ENCODE results near the gene BTN3A1.

BTN3A1 gene

DNA sequence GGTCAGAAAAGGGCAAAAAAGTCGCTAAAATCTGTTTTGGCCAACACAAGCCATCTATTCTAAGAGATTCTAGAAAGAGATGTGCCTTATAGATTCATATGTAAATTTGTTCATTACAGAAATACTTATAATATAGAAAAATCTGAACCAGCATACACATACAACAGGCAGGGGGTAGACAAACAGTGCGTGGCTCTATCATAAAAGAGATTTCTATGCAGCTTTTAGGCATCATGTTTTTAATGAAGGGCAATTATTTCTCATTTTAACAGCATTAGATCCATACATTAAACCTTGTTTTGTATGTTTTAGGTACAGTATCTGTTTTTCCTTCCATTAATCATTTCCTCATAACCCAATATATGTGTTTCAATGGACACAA, 38.9 kb downstream of the BTN3A1 start:
- no peak for DNase-seq (ENCODE audit: low read depth)
- peak overlapping the region; percentile 82 for H3K4me3 ChIP-seq (ENCODE audit: low read depth, low read length)
- TF ChIP-seq, protein P1, sequence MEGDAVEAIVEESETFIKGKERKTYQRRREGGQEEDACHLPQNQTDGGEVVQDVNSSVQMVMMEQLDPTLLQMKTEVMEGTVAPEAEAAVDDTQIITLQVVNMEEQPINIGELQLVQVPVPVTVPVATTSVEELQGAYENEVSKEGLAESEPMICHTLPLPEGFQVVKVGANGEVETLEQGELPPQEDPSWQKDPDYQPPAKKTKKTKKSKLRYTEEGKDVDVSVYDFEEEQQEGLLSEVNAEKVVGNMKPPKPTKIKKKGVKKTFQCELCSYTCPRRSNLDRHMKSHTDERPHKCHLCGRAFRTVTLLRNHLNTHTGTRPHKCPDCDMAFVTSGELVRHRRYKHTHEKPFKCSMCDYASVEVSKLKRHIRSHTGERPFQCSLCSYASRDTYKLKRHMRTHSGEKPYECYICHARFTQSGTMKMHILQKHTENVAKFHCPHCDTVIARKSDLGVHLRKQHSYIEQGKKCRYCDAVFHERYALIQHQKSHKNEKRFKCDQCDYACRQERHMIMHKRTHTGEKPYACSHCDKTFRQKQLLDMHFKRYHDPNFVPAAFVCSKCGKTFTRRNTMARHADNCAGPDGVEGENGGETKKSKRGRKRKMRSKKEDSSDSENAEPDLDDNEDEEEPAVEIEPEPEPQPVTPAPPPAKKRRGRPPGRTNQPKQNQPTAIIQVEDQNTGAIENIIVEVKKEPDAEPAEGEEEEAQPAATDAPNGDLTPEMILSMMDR (IDR thresholded peaks at IDR 0.05; ENCODE audit: control insufficient read depth, extremely low read depth, insufficient read depth): no peak

DNA sequence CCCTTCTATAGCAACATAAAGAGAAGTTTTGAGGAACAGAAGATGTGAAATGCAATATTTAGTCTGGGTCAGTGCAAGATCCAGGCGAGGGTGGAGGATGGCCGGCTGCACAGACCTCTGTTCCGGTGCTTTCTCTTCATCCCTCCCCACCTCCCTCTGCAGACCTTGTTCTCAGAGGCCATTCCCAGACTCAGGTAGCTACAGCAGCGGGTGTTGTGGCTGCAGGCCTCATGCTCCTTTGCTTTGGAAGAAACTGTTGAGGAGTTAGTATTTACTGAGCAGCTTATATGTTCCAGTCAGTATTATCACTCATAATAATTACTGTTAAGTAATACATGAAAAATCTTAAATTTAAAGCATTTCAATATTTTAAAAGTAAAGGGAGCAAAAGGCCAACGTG, 39.9 kb downstream of the BTN3A1 start:
- H3K4me3 ChIP-seq (ENCODE audit: low read depth, low read length): no peak overlapping the region

DNA sequence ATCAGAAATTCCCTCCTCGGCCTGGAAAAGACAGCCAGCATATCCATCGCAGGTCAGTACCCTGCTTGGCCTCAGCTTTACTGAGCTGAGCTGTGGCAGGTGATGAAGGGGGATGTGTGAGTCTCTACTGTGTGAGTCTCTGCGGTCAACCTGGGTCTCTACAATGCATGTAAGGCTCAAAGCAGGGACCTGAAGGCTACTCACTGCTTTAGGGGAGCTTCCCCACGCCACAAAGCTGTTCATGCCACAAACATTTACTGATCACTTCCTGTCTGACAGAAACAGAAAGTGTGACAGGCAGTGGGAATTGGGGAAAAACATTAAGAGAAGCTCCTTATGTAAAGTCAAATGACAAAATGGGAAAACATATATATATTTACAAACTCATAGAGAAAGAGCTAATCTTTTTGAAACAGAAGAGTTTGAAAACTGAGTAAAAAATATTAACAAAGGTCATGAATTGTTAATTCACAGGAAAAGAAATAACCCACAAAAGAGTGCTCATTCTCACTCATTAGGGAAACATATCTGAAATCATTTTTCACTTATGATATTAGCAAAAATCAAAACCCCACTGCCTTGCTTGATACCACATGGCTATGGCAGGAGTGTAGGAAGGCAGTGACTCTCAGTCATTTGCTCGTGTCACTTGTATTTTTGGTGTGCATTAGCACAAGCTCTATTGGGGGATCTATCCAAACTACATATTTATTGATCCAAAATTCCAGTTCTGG, 44.0 kb downstream of the BTN3A1 start:
- H3K4me3 ChIP-seq (ENCODE audit: low read depth, low read length): no peak overlapping the region
- TF ChIP-seq, protein P1 (IDR thresholded peaks at IDR 0.05; ENCODE audit: control insufficient read depth, extremely low read depth, insufficient read depth): no peak
- DNase-seq (ENCODE audit: low read depth): no peak

More for the DNA sequence above, 39.9 kb downstream of the BTN3A1 start:
- DNase-seq (ENCODE audit: low read depth): no peak
- TF ChIP-seq, protein P1 (IDR thresholded peaks at IDR 0.05; ENCODE audit: control insufficient read depth, extremely low read depth, insufficient read depth): no peak

DNA sequence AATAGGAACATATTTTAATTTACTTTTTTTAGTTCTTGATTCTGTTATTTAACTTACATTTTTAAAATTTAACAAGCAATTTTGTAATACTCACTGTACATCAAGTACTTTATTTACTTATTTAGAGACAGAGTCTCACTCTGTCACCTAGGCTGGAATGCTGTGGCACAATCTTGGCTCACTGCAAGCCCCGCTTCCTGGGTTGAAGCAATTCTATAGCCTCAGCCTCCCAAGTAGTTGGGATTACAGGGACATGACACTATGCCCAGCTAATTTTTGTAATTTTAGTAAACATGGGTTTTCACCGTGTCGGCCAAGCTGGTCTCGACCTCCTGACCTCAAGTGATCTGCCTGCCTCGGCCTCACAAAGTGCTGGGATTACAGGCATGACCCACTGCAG, 45.2 kb downstream of the BTN3A1 start:
- no peak overlapping the region for H3K4me3 ChIP-seq (ENCODE audit: low read depth, low read length)
- TF ChIP-seq, protein P1 (IDR thresholded peaks at IDR 0.05; ENCODE audit: control insufficient read depth, extremely low read depth, insufficient read depth): no peak
- DNase-seq (ENCODE audit: low read depth): no peak

DNA sequence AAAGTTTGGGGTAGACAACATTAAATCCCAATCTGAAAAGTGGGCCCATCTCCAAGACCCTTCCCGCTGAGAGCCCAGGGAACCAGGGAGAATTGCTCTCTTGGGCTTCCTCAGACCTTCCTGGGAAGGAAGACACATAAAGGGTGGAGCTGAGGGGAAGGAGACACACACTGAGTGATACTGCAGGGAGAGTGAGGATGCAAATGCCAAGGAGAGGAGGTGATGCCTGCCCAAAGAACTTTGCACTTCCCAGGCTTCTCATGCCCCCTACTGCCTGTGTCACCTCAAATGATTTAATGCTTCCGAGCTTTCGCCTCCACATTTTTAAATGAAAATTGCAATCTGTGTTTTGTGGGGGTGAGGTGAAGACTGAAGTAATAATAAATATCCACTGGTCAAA, 48.2 kb downstream of the BTN3A1 start:
- TF ChIP-seq, protein P1 (IDR thresholded peaks at IDR 0.05; ENCODE audit: control insufficient read depth, extremely low read depth, insufficient read depth): no peak
- no peak overlapping the region for H3K4me3 ChIP-seq (ENCODE audit: low read depth, low read length)
- no peak for DNase-seq (ENCODE audit: low read depth)

DNA sequence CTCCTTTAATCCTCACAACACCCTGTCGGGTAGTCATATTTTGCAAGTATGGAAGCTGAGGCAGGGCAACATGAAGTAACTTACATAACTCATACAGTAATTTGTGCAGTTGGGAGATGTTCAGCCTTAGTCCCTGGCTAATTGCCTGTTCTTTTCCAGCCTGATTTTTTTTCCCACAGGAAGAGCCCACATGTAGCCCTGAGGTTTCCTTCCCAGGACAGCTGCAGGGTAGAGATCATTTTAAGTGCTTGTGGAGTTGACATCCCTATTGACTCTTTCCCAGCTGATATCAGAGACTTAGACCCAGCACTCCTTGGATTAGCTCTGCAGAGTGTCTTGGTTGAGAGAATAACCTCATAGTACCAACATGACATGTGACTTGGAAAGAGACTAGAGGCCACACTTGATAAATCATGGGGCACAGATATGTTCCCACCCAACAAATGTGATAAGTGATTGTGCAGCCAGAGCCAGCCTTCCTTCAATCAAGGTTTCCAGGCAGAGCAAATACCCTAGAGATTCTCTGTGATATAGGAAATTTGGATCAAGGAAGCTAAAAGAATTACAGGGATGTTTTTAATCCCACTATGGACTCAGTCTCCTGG, 50.7 kb downstream of the BTN3A1 start:
- DNase-seq (ENCODE audit: low read depth): no peak
- TF ChIP-seq, protein P1 (IDR thresholded peaks at IDR 0.05; ENCODE audit: control insufficient read depth, extremely low read depth, insufficient read depth): no peak
- no peak overlapping the region for H3K4me3 ChIP-seq (ENCODE audit: low read depth, low read length)

All from LNCaP clone FGC (cell line).